H1 (cell line): ENCODE results near the gene PINK1.
"Not testable (repeated sequence)": the region's sequence is repeated elsewhere in the genome, so short reads cannot be mapped to it uniquely, and the experiment has no call there.

Source experiments
- BCL11A ChIP-seq, 2 experiments: IDR thresholded peaks; one replicate each; pipeline ENCODE4 v1.6.1; 2011; ENCODE audit warnings: low read depth in 2 of 2, low read length in 2 of 2, mild to moderate bottlenecking in 2 of 2
- CHD2 ChIP-seq: IDR thresholded peaks from 2 replicates; pipeline ENCODE4 v1.6.1; 2012; ENCODE audit warnings: low read length, improper control_type of control experiment
- EZH2 ChIP-seq: fragments of 200-600 bp; sonication (generic); IDR thresholded peaks from 2 replicates; pipeline ENCODE4 v1.7.1; 2012; ENCODE audit warnings: low read depth, mild to moderate bottlenecking, moderate library complexity, low read length, inconsistent platforms; ENCODE audit not compliant: severe bottlenecking
- KDM1A ChIP-seq: fragments of 200-600, 300-600 bp; sonication (generic); IDR thresholded peaks from 2 replicates; pipeline ENCODE4 v1.7.1; 2016; ENCODE audit warnings: mild to moderate bottlenecking, low read length, borderline replicate concordance
- POLR2A ChIP-seq, 2 experiments: IDR thresholded peaks; 1 replicate in 1 of 2; 2 replicates in 1 of 2; pipeline ENCODE4 v1.6.1; 2011; ENCODE audit warnings: low read depth in 2 of 2, low read length in 2 of 2, mild to moderate bottlenecking in 2 of 2; ENCODE audit errors: control extremely low read depth in 1 of 2
- POLR2AphosphoS5 ChIP-seq: IDR thresholded peaks from 2 replicates; pipeline ENCODE4 v1.6.1; 2011; ENCODE audit warnings: low read depth, low read length
- RAD21 ChIP-seq, 2 experiments: IDR thresholded peaks in 1 of 2; conservative IDR thresholded peaks in 1 of 2; 2 replicates each; pipeline ENCODE4 v1.6.1; 2011; ENCODE audit warnings: low read depth in 2 of 2, low read length in 2 of 2, improper control_type of control experiment in 1 of 2, inconsistent platforms in 1 of 2, mild to moderate bottlenecking in 1 of 2, moderate library complexity in 1 of 2
- RFX5 ChIP-seq: IDR thresholded peaks from 2 replicates; pipeline ENCODE4 v1.6.1; 2011; ENCODE audit warnings: low read depth, low read length, improper control_type of control experiment, borderline replicate concordance
- YY1 ChIP-seq: IDR thresholded peaks from 2 replicates; pipeline ENCODE4 v1.6.1; 2011; ENCODE audit warnings: low read depth, mild to moderate bottlenecking, low read length
- TF ChIP-seq, protein P1 (sequence below), 3 experiments: IDR thresholded peaks; 1 replicate in 2 of 3; 2 replicates in 1 of 3; pipeline versions ENCODE4 v1.5.1 to v1.6.1; 2011; ENCODE audit warnings: low read length in 3 of 3, mild to moderate bottlenecking in 3 of 3, inconsistent platforms in 2 of 3, low read depth in 1 of 3, moderate library complexity in 1 of 3; ENCODE audit not compliant: insufficient read depth in 1 of 3; ENCODE audit errors: control extremely low read depth in 1 of 3

DNA sequence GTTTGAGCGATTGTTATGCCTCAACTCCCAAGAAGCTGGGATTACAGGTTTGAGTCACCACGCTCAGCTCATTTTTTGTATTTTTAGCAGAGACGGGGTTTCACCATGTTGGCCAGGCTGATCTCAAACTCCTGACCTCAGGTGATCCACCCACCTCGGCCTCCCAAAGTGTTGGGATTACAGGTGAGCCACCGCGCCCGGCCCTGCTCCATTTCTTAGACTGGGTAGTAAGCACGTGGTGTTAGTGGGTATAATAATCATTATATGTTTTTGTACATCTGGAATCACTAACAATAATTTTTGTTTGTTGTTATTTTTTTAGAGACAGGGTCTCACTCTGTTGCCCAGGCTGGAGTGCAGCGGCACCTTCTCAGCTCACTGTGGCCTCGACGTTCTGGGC is 40.4 kb downstream of the PINK1 start:
- not testable (repeated sequence) for TF ChIP-seq YY1; RFX5; RAD21 (IDR thresholded peaks at IDR 0.05 in 1 of 2, conservative IDR thresholded peaks at IDR 0.05 in 1 of 2; ENCODE audit: low read depth in 2 of 2, low read length in 2 of 2); EZH2; POLR2AphosphoS5; KDM1A; BCL11A (IDR thresholded peaks at IDR 0.05; ENCODE audit: low read depth in 2 of 2, low read length in 2 of 2); CHD2; POLR2A (IDR thresholded peaks at IDR 0.05; ENCODE audit: control extremely low read depth in 1 of 2, low read depth in 2 of 2, low read length in 2 of 2)
- TF ChIP-seq, protein P1, sequence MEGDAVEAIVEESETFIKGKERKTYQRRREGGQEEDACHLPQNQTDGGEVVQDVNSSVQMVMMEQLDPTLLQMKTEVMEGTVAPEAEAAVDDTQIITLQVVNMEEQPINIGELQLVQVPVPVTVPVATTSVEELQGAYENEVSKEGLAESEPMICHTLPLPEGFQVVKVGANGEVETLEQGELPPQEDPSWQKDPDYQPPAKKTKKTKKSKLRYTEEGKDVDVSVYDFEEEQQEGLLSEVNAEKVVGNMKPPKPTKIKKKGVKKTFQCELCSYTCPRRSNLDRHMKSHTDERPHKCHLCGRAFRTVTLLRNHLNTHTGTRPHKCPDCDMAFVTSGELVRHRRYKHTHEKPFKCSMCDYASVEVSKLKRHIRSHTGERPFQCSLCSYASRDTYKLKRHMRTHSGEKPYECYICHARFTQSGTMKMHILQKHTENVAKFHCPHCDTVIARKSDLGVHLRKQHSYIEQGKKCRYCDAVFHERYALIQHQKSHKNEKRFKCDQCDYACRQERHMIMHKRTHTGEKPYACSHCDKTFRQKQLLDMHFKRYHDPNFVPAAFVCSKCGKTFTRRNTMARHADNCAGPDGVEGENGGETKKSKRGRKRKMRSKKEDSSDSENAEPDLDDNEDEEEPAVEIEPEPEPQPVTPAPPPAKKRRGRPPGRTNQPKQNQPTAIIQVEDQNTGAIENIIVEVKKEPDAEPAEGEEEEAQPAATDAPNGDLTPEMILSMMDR (IDR thresholded peaks at IDR 0.05; ENCODE audit: control extremely low read depth in 1 of 3, insufficient read depth in 1 of 3, low read depth in 1 of 3, low read length in 3 of 3) = not testable (repeated sequence)
